Measurements from ENCODE around the gene RHOG. TPM values are rescaled to one million over a fixed set of nuclear protein-coding genes. Genes with fewer than 3 reads are reported as not detected.
"Not testable (repeated sequence)": the region's sequence is repeated elsewhere in the genome, so short reads cannot be mapped to it uniquely, and the experiment has no call there.

RHOG gene
- 40.8 TPM for total RNA-seq

- peak; percentile 90 for DNase-seq (ENCODE audit: low spot score)
Measured at GRCh38 chr11:3840870-3841425, at the start of gene RHOG. RHOG (minus strand) TSS chr11:3840959; CDS start chr11:3828138, 12,821 bp downstream.

GRCh38 chr11:3890014-3890413, 49.3 kb upstream of the RHOG start:
- DNase-seq (ENCODE audit: low spot score) = no peak

GRCh38 chr11:3888876-3889275, 48.1 kb upstream of the RHOG start:
- no peak for DNase-seq (ENCODE audit: low spot score)

- DNase-seq (ENCODE audit: low spot score) = no peak
Measured at GRCh38 chr11:3886985-3887384, 46.2 kb upstream of the RHOG start.

GRCh38 chr11:3885855-3886254, 45.1 kb upstream of the RHOG start:
- no peak for DNase-seq (ENCODE audit: low spot score)

GRCh38 chr11:3882655-3883054, 41.9 kb upstream of the RHOG start:
- DNase-seq (ENCODE audit: low spot score) = no peak

GRCh38 chr11:3880724-3881123, 40.0 kb upstream of the RHOG start:
- no peak for DNase-seq (ENCODE audit: low spot score)

- no peak for DNase-seq (ENCODE audit: low spot score)
Measured at GRCh38 chr11:3879967-3880542, 39.3 kb upstream of the RHOG start.

- DNase-seq (ENCODE audit: low spot score) = no peak
Measured at GRCh38 chr11:3879216-3879966, 38.6 kb upstream of the RHOG start.

- no peak for DNase-seq (ENCODE audit: low spot score)
Measured at GRCh38 chr11:3878258-3878584, 37.5 kb upstream of the RHOG start.

- DNase-seq (ENCODE audit: low spot score) = no peak
Measured at GRCh38 chr11:3877364-3878257, 36.9 kb upstream of the RHOG start.

- DNase-seq (ENCODE audit: low spot score) = no peak
Measured at GRCh38 chr11:3876613-3877012, 35.9 kb upstream of the RHOG start.

GRCh38 chr11:3873712-3874349, 33.1 kb upstream of the RHOG start:
- no peak for DNase-seq (ENCODE audit: low spot score)

- peak; percentile 52 for DNase-seq (ENCODE audit: low spot score)
Measured at GRCh38 chr11:3867209-3868091, 26.7 kb upstream of the RHOG start.

- DNase-seq (ENCODE audit: low spot score) = no peak
Measured at GRCh38 chr11:3866836-3867208, 26.1 kb upstream of the RHOG start.

GRCh38 chr11:3866206-3866605, 25.4 kb upstream of the RHOG start:
- DNase-seq (ENCODE audit: low spot score) = no peak

GRCh38 chr11:3865388-3866193, 24.8 kb upstream of the RHOG start:
- DNase-seq (ENCODE audit: low spot score) = no peak

GRCh38 chr11:3861683-3862082, 20.9 kb upstream of the RHOG start:
- DNase-seq (ENCODE audit: low spot score) = no peak

GRCh38 chr11:3860898-3861393, 20.2 kb upstream of the RHOG start:
- DNase-seq (ENCODE audit: low spot score) = not testable (repeated sequence)

- DNase-seq (ENCODE audit: low spot score) = no peak
Measured at GRCh38 chr11:3860375-3860774, 19.6 kb upstream of the RHOG start.

All from ureter (tissue), 1 donor.